ENCODE results near the gene DCP2.

Gene DCP2

DNA sequence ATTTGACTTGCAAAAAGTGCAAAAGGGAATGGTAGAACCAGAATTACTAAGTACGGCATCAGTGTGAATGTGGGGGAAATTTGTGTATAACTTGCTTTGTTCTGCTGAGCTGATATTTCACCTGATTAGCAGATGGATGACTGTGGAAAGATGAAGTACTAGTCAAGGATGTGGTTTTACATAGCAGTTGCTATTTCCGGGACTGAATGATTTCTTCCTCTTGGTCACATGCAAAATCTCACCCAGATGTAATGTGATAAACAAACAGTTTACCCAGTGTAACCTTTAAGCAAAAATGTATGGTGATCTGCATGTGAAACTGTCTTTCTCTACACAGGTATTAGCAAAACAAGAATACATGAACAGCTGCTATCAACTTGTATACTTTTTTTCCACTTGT lies 46.1 kb downstream of the DCP2 start:
- DNase-seq (ENCODE audit: low spot score), result no peak

DNA sequence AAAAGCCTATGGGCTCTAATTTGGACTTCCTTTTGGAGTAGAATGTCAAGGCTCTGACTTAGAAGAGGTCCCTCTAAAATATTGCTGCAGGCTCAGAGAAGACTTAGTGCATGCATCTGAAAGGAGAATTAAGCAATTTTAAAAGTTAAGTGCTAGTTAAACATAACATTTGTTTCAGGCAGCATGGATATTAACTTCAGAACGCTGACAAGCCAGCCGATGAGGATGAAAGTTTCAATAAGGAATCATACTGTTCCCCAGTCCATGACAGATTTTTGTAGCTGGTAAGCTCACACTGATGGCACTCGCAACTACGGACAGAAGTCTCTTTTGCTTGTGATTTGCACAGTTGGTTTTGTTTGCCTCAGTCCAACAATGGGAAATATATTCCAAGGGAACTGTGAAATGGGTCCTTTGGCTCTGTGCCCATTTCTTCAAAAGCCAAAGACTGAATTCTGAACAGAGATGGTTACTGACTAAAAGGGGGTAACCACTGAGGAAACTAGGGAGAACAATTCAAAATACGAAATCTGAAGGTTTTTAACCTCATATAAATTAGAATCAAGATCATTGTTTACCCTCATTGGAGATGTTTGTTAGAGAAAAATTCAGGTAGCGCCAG lies 47.6 kb downstream of the DCP2 start:
- no peak for DNase-seq (ENCODE audit: low spot score)

- DNase-seq (ENCODE audit: low spot score), result no peak
Observed at GRCh38 chr5:113025596-113025995, 49.0 kb downstream of the DCP2 start.

DNA sequence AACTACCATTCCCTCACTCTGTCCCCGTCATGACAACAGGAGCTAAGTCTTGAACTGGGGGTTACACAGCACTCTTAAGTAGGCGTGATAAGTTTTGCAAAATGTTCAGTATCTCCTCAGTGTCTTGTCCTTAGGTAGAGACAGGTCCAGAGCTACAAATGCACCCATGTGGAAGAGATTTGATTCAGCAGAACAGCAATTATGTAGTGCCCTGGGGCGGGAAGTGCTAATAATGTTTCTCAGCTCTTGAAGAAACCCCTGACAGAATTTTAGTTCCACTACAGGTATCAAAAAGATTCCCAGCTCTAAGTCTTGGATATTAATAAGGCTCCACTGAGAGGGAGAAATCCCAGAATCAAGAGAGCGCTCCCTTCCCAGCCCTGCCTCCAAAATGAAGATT lies 49.6 kb downstream of the DCP2 start:
- DNase-seq (ENCODE audit: low spot score), result no peak

- DNase-seq (ENCODE audit: low spot score), result no peak
Observed at GRCh38 chr5:113027015-113027414, 50.4 kb downstream of the DCP2 start.

DNA sequence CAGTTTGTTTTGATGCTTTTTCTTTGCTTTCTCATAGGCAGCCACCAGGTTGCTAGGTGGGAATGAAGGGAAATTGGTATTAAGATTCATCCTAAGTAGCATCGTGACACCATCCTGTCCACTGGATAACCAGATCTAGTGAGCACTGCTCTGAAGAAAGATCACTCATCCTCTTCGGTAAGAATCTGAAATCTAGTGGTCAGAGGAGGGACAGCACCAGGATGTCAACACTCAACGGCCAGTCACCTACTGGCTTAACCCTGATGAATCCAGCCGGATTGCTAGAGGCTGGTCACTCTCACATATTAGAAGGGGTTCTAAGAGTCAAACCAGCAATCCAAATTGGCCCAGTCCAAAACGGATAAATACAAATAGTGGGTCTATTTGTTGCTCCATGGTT lies 50.8 kb downstream of the DCP2 start:
- no peak for DNase-seq (ENCODE audit: low spot score)

GRCh38 chr5:113029614-113030013 lies 53.0 kb downstream of the DCP2 start:
- DNase-seq (ENCODE audit: low spot score), result no peak

- no peak for DNase-seq (ENCODE audit: low spot score)
Observed at GRCh38 chr5:113031104-113031503, 54.5 kb downstream of the DCP2 start.

DNA sequence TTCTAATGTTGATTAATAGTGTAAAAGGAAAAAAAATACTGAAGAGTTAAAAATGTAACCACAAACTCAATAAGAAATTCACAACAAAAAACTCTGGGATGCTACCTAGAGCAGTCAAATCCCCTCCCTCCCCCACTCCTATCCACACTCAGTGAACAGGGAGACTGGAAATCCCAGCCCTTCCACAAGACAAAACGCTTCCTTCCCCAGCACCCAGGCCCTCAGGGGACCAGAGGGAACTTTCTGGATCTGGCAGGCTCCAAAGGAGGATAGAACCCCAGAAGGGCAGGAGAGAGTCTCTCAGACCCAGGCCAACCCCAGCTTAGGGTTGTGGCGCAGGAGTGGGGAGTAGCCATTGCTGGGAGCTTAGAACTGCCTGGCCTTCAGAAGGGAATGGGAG lies 55.0 kb downstream of the DCP2 start:
- no peak for DNase-seq (ENCODE audit: low spot score)

GRCh38 chr5:113034182-113034773 lies 57.7 kb downstream of the DCP2 start:
- DNase-seq (ENCODE audit: low spot score), result no peak

- DNase-seq (ENCODE audit: low spot score), result no peak
Observed at GRCh38 chr5:113035096-113035495, 58.5 kb downstream of the DCP2 start.

DNA sequence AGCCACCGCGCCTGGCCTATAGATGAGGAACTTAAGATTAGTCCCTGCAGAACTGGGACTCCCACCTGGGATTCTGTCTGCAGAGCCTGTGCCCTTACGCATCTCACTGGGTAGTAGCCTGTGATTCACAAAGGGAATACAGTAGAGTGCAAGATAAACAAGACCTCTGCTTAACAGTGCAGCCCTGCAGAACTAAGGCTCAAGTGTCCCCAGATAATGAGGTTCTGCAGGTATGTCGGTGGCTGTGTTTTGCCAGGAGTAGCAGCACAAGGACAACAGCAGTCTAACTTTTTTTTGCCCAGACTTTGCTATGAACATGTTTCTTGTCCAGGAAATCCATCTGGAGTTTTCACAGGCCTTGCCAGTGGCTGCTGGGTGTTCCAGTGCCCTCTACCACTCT lies 59.7 kb downstream of the DCP2 start:
- no peak for DNase-seq (ENCODE audit: low spot score)

GRCh38 chr5:113036826-113037225 lies 60.2 kb downstream of the DCP2 start:
- DNase-seq (ENCODE audit: low spot score), result no peak

- DNase-seq (ENCODE audit: low spot score), result no peak
Observed at GRCh38 chr5:113038136-113038535, 61.5 kb downstream of the DCP2 start.

DNA sequence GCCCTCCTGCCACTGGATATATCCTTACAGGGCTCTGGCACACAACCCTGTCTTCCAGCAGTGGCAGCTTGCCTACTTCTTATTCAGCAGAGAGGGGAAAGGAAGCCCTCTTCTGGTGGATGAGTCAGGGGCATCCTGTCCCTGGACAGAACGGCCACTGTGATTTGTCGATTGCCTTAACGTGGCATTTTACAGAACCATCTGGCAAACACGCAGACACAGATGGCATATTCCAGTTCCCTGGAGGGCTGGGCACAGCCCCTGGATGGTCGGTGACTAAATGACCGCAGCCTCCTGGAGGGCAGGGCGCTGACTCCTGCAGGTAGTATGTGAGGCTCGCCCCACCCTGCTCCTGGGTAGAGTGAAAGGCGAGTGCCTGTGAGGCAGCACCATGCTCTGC lies 62.1 kb downstream of the DCP2 start:
- DNase-seq (ENCODE audit: low spot score), result no peak

DNA sequence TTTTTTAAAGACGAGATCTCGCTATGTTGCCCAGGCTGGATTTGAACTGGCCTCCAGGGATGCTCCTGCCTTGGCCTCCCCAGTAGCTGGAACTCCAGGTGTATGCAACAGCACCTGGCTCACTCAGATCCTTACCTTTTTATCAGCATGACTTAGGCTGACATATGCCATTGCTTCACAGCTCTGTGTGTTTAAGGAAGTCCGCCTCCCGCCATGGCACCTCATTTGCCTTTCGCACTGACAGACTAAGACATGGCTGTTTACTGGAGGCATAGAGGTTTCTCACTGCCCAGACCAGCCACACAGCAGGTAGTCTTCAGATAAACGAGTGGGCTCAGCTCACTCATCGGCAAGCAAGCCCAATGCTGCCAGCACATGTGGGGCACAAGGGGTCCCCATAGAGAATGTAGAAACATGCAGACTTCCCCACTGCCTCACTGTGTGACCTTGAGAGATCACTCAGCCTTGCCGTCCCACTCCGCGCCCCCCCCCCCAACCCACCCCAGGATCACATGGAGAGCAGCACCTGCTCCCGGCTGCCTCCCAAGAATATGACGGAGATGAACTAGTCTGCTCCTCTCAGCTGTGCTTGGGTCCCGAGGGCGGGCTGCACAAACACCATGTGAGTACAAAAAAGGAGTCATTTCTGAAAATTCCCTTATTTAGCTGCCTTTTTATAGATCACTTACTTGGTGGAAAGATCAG lies 62.8 kb downstream of the DCP2 start:
- peak; percentile 27 for DNase-seq (ENCODE audit: low spot score)

GRCh38 chr5:113039934-113040285 lies 63.3 kb downstream of the DCP2 start:
- no peak for DNase-seq (ENCODE audit: low spot score)

- no peak for DNase-seq (ENCODE audit: low spot score)
Observed at GRCh38 chr5:113040672-113041260, 64.2 kb downstream of the DCP2 start.

GRCh38 chr5:113042491-113043243 lies 66.1 kb downstream of the DCP2 start:
- DNase-seq (ENCODE audit: low spot score), result no peak

- DNase-seq (ENCODE audit: low spot score), result peak; percentile 73
Observed at GRCh38 chr5:113043491-113043931, 66.9 kb downstream of the DCP2 start.

- DNase-seq (ENCODE audit: low spot score), result no peak
Observed at GRCh38 chr5:113044776-113045465, 68.3 kb downstream of the DCP2 start.

GRCh38 chr5:113047234-113047633 lies 70.6 kb downstream of the DCP2 start:
- DNase-seq (ENCODE audit: low spot score), result no peak

Data from ecto neural progenitor cell (in vitro differentiated cells).